SK-N-SH treated with all-trans-retinoic acid at 6 μM for 48 hours (cell line): ENCODE measurements around the gene FAM89B.

ENCODE experiments used
- ESRRG ChIP-seq: fragments of 250-450 bp; sonication (Bioruptor Pico); IDR thresholded peaks from 2 replicates; pipeline ENCODE4 v1.6.1; 2021; ENCODE audit warnings: mild to moderate bottlenecking
- OSR1 ChIP-seq: fragments of 250-450 bp; sonication (Bioruptor Pico); IDR thresholded peaks from 2 replicates; pipeline ENCODE4 v1.8.0; 2022; ENCODE audit warnings: moderate library complexity, mild to moderate bottlenecking, inconsistent platforms
- RARB ChIP-seq: fragments of 250-450 bp; sonication (Bioruptor Pico); IDR thresholded peaks from 2 replicates; pipeline ENCODE4 v1.8.0; 2021; ENCODE audit warnings: mild to moderate bottlenecking, moderate library complexity
- SNAI2 ChIP-seq: fragments of 250-450 bp; sonication (Bioruptor Pico); IDR thresholded peaks from 2 replicates; pipeline ENCODE4 v1.5.0; 2020; ENCODE audit warnings: mild to moderate bottlenecking, moderate library complexity
- ZFP3 ChIP-seq: fragments of 250-450 bp; sonication (Bioruptor Pico); IDR thresholded peaks from 2 replicates; pipeline ENCODE4 v1.5.0; 2020; ENCODE audit warnings: mild to moderate bottlenecking, moderate library complexity
- TF ChIP-seq, protein P1 (sequence below): fragments of 250-450 bp; sonication (Bioruptor Pico); IDR thresholded peaks from 2 replicates; pipeline ENCODE4 v1.5.1; 2021; ENCODE audit warnings: mild to moderate bottlenecking, moderate library complexity
- TF ChIP-seq, protein P2 (sequence below): fragments of 250-450 bp; sonication (Bioruptor Pico); IDR thresholded peaks from 2 replicates; pipeline ENCODE4 v1.8.0; 2020; ENCODE audit warnings: mild to moderate bottlenecking, moderate library complexity, borderline replicate concordance

DNA sequence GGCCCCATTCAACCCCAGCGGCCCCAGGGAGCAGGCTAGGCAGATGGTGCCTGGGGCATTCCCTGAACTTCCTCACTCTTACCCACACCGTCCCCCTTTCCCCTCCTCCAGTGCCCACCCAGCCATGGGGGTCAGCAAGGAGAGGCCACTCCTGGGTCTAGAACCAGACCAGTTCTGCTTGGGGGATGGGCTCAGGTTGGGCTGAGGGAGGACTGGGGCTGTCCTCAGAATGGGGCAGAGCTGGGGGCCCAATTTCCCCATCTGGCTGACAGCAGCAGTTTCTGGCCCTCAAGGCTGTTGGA, 35.1 kb upstream of the FAM89B start:
- TF ChIP-seq ZFP3 (CRISPR knock-in tag) (no peak), RARB (CRISPR knock-in tag) (no peak), ESRRG (CRISPR knock-in tag) (no peak), OSR1 (no peak), SNAI2 (CRISPR knock-in tag) (no peak)
- TF ChIP-seq, protein P1, sequence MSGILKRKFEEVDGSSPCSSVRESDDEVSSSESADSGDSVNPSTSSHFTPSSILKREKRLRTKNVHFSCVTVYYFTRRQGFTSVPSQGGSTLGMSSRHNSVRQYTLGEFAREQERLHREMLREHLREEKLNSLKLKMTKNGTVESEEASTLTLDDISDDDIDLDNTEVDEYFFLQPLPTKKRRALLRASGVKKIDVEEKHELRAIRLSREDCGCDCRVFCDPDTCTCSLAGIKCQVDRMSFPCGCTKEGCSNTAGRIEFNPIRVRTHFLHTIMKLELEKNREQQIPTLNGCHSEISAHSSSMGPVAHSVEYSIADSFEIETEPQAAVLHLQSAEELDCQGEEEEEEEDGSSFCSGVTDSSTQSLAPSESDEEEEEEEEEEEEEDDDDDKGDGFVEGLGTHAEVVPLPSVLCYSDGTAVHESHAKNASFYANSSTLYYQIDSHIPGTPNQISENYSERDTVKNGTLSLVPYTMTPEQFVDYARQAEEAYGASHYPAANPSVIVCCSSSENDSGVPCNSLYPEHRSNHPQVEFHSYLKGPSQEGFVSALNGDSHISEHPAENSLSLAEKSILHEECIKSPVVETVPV: no peak
- TF ChIP-seq, protein P2, sequence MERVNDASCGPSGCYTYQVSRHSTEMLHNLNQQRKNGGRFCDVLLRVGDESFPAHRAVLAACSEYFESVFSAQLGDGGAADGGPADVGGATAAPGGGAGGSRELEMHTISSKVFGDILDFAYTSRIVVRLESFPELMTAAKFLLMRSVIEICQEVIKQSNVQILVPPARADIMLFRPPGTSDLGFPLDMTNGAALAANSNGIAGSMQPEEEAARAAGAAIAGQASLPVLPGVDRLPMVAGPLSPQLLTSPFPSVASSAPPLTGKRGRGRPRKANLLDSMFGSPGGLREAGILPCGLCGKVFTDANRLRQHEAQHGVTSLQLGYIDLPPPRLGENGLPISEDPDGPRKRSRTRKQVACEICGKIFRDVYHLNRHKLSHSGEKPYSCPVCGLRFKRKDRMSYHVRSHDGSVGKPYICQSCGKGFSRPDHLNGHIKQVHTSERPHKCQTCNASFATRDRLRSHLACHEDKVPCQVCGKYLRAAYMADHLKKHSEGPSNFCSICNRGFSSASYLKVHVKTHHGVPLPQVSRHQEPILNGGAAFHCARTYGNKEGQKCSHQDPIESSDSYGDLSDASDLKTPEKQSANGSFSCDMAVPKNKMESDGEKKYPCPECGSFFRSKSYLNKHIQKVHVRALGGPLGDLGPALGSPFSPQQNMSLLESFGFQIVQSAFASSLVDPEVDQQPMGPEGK (CRISPR knock-in tag): no peak
